Measurements from ENCODE around the gene IQSEC1. TPM values are rescaled to one million over a fixed set of nuclear protein-coding genes. Genes with fewer than 3 reads are reported as not detected.

IQSEC1 gene
- total and polyA plus RNA-seq, 2 donors (not counting 3 experiments of a cell fraction or from before 2014, with no cell fraction given), result 5.2 to 18.0 TPM

DNA sequence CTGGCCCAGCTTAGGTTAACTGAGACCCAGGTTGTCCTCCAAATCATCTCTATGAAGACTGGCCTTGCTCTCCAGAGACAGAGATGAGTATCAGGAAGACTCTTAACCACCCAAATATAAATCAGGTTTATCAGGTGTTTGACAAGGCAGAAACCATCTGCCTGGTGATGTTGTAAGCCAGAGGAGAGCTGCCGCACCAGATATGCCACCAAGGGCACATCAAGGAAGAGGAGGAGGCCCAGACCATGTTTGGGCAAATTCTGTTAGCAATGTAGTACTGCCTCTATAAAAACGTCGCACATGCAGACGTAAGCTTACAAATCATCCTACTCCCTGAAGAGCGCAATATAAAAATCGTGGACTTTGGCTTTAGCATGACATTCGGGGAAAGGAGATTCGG lies 210.8 kb downstream of the IQSEC1 start:
- H3K9me1 ChIP-seq (replicated peaks; ENCODE audit: control insufficient read depth, extremely low read depth, insufficient read depth, low read length), result no peaks in the 10 kb centered on the region
- FAIRE-seq (no peak), DNase-seq (ENCODE audit: low read depth, low spot score) (no peak)
- H3K27me3 ChIP-seq (ENCODE audit: control insufficient read depth in 2 of 2, insufficient read depth in 2 of 2, low read length in 2 of 2), result peaks cover 0 to 2% of the 10 kb centered on the region in 2 experiments
- peaks cover 3% of the 10 kb centered on the region for H3K4me1 ChIP-seq (ENCODE audit: control insufficient read depth, extremely low read depth, insufficient read depth, low read length)
- H3K36me3 ChIP-seq (ENCODE audit: control insufficient read depth in 2 of 2, extremely low read depth in 1 of 2, insufficient read depth in 2 of 2, low read length in 2 of 2), result no peaks in the 10 kb centered on the region
- no TSS peak for BruUV-seq (replicated peaks)
- no peak overlapping the region for H3K4me2 ChIP-seq (ENCODE audit: insufficient read depth, low read length)
- H3K9me3 ChIP-seq (replicated peaks; ENCODE audit: control insufficient read depth, insufficient read depth, low read length), result no peaks in the 10 kb centered on the region
- no peaks in the 10 kb centered on the region for H4K20me1 ChIP-seq (replicated peaks; ENCODE audit: control insufficient read depth, extremely low read depth, insufficient read depth, low read length)
- no peak overlapping the region for H3K4me3 ChIP-seq (replicated peaks in 1 of 3; ENCODE audit: insufficient read depth in 1 of 3, low read depth in 1 of 3, low read length in 3 of 3)
- dilution Hi-C loops (cut with MboI; ENCODE audit: extremely low pct_ligation_motif_present, low sequenced_read_pairs) (no loop called here), intact Hi-C loops (cut with micrococcal nuclease) (no loop called here)
- TF ChIP-seq POLR2A (IDR thresholded peaks at IDR 0.05; ENCODE audit: low read depth, low read length) (no peak), POLR2AphosphoS5 (IDR thresholded peaks at IDR 0.05; ENCODE audit: insufficient read depth, low read depth, low read length) (no peak), FOS (IDR thresholded peaks at IDR 0.05; ENCODE audit: borderline replicate concordance, insufficient read depth, low read length) (no peak), EZH2 (IDR thresholded peaks at IDR 0.05; ENCODE audit: borderline replicate concordance, low read depth, low read length, severe bottlenecking) (no peak), GATA2 (IDR thresholded peaks at IDR 0.05; ENCODE audit: insufficient read depth, insufficient read length, low read depth, low read length) (no peak), JUN (IDR thresholded peaks at IDR 0.05; ENCODE audit: borderline replicate concordance, insufficient read depth, insufficient read length, low read depth) (no peak)
- TF ChIP-seq, protein P1, sequence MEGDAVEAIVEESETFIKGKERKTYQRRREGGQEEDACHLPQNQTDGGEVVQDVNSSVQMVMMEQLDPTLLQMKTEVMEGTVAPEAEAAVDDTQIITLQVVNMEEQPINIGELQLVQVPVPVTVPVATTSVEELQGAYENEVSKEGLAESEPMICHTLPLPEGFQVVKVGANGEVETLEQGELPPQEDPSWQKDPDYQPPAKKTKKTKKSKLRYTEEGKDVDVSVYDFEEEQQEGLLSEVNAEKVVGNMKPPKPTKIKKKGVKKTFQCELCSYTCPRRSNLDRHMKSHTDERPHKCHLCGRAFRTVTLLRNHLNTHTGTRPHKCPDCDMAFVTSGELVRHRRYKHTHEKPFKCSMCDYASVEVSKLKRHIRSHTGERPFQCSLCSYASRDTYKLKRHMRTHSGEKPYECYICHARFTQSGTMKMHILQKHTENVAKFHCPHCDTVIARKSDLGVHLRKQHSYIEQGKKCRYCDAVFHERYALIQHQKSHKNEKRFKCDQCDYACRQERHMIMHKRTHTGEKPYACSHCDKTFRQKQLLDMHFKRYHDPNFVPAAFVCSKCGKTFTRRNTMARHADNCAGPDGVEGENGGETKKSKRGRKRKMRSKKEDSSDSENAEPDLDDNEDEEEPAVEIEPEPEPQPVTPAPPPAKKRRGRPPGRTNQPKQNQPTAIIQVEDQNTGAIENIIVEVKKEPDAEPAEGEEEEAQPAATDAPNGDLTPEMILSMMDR (IDR thresholded peaks at IDR 0.05; ENCODE audit: extremely low read depth in 1 of 2, insufficient read depth in 1 of 2, low read depth in 1 of 2, low read length in 2 of 2), result no peak
- TF ChIP-seq, protein P2, sequence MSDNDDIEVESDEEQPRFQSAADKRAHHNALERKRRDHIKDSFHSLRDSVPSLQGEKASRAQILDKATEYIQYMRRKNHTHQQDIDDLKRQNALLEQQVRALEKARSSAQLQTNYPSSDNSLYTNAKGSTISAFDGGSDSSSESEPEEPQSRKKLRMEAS (IDR thresholded peaks at IDR 0.05; ENCODE audit: insufficient read depth, insufficient read length), result no peak
- no peak overlapping the region for H3K9ac ChIP-seq (replicated peaks; ENCODE audit: extremely low read depth, insufficient read depth, low read length)
- no peak overlapping the region for H3K27ac ChIP-seq (ENCODE audit: insufficient read depth, low read depth, low read length)
- POLR2A ChIA-PET, result no interaction called here
- no peak overlapping the region for H2AFZ ChIP-seq (ENCODE audit: low read depth, low read length)
- no peaks in the 10 kb centered on the region for H3K79me2 ChIP-seq (ENCODE audit: control insufficient read depth, insufficient read depth, low read length)
- CTCF ChIA-PET, result interaction anchor here (0.8 to 2.1 kb wide), 3 partner anchors 21 to 133 kb away, joined by 3 to 9 read pairs (median 3); partner anchors contain the start of gene RPL32
